ENCODE measurements around the gene SMYD3.

Gene SMYD3

GRCh38 chr1:245997471-245998258 is 509.4 kb downstream of the SMYD3 start:
- TF ChIP-seq, protein P1, sequence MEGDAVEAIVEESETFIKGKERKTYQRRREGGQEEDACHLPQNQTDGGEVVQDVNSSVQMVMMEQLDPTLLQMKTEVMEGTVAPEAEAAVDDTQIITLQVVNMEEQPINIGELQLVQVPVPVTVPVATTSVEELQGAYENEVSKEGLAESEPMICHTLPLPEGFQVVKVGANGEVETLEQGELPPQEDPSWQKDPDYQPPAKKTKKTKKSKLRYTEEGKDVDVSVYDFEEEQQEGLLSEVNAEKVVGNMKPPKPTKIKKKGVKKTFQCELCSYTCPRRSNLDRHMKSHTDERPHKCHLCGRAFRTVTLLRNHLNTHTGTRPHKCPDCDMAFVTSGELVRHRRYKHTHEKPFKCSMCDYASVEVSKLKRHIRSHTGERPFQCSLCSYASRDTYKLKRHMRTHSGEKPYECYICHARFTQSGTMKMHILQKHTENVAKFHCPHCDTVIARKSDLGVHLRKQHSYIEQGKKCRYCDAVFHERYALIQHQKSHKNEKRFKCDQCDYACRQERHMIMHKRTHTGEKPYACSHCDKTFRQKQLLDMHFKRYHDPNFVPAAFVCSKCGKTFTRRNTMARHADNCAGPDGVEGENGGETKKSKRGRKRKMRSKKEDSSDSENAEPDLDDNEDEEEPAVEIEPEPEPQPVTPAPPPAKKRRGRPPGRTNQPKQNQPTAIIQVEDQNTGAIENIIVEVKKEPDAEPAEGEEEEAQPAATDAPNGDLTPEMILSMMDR (conservative IDR thresholded peaks at IDR 0.05; ENCODE audit: low read depth, low read length), result no peak
- H4K20me1 ChIP-seq (ENCODE audit: insufficient read depth), result no peaks in the 10 kb centered on the region

GRCh38 chr1:245996811-245997210 is 510.3 kb downstream of the SMYD3 start:
- H2AFZ ChIP-seq (ENCODE audit: low read depth), result no peak overlapping the region
- H3K4me1 ChIP-seq (ENCODE audit: low read depth, poor library complexity, severe bottlenecking), result no peaks in the 10 kb centered on the region
- no peak overlapping the region for H3K27ac ChIP-seq

More at GRCh38 chr1:245997471-245998258, 509.4 kb downstream of the SMYD3 start:
- Histone ChIP-seq H3K27ac (no peak overlapping the region), H3K4me3 (IDR thresholded peaks at IDR 0.05; ENCODE audit: insufficient read depth, low read depth, low read length) (no peak overlapping the region), H3K27me3 (ENCODE audit: insufficient read depth, low read depth) (no peaks in the 10 kb centered on the region), H3K79me2 (ENCODE audit: insufficient read depth, low read depth) (no peaks in the 10 kb centered on the region), H3K9ac (no peak overlapping the region), H3K4me2 (no peak overlapping the region), H3K4me1 (ENCODE audit: low read depth, poor library complexity, severe bottlenecking) (no peaks in the 10 kb centered on the region), H3K36me3 (ENCODE audit: insufficient read depth) (no peaks in the 10 kb centered on the region), H2AFZ (ENCODE audit: low read depth) (no peak overlapping the region)

DNA sequence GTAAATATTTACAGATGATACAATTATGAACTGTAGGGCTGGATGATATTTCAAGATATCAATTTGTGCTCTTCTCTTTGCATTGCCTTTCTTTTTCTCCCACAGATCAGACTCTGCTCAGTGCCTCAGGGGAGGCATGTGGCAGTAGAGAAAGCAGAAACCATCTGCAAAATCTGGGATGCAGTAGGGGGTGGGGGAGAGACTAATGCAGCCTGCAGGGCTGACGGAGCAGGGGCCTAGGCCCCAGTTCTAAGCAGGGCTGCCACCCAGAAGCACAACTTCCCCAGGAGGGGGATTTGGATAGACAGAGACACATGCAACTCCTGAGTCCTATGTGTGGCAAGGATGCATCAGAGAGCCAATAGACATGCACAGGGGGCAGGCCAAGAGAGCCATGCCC is 511.6 kb downstream of the SMYD3 start:
- Histone ChIP-seq H3K79me2 (ENCODE audit: insufficient read depth, low read depth) (no peaks in the 10 kb centered on the region), H3K4me1 (ENCODE audit: low read depth, poor library complexity, severe bottlenecking) (peaks cover 10% of the 10 kb centered on the region)
- TF ChIP-seq, protein P1 (conservative IDR thresholded peaks at IDR 0.05; ENCODE audit: low read depth, low read length), result no peak

More at GRCh38 chr1:245996811-245997210, 510.3 kb downstream of the SMYD3 start:
- TF ChIP-seq, protein P1 (conservative IDR thresholded peaks at IDR 0.05; ENCODE audit: low read depth, low read length), result no peak
- no peaks in the 10 kb centered on the region for H3K36me3 ChIP-seq (ENCODE audit: insufficient read depth)
- no peaks in the 10 kb centered on the region for H4K20me1 ChIP-seq (ENCODE audit: insufficient read depth)
- H3K4me3 ChIP-seq (IDR thresholded peaks at IDR 0.05; ENCODE audit: insufficient read depth, low read depth, low read length), result no peak overlapping the region
- no peaks in the 10 kb centered on the region for H3K79me2 ChIP-seq (ENCODE audit: insufficient read depth, low read depth)
- no peak overlapping the region for H3K4me2 ChIP-seq
- H3K27me3 ChIP-seq (ENCODE audit: insufficient read depth, low read depth), result no peaks in the 10 kb centered on the region
- no peak overlapping the region for H3K9ac ChIP-seq

GRCh38 chr1:245991266-245991665 is 515.8 kb downstream of the SMYD3 start:
- Histone ChIP-seq H3K4me2 (no peak overlapping the region; the same call in 1 of the 2 replicates), H3K4me3 (IDR thresholded peaks at IDR 0.05; ENCODE audit: insufficient read depth, low read depth, low read length) (no peak overlapping the region), H3K36me3 (ENCODE audit: insufficient read depth) (no peaks in the 10 kb centered on the region), H2AFZ (ENCODE audit: low read depth) (no peak overlapping the region), H3K4me1 (ENCODE audit: low read depth, poor library complexity, severe bottlenecking) (peaks cover 16% of the 10 kb centered on the region), H3K9ac (no peak overlapping the region), H3K27me3 (ENCODE audit: insufficient read depth, low read depth) (no peaks in the 10 kb centered on the region), H3K27ac (no peak overlapping the region), H4K20me1 (ENCODE audit: insufficient read depth) (no peaks in the 10 kb centered on the region), H3K79me2 (ENCODE audit: insufficient read depth, low read depth) (no peaks in the 10 kb centered on the region)
- TF ChIP-seq, protein P1 (conservative IDR thresholded peaks at IDR 0.05; ENCODE audit: low read depth, low read length), result no peak

More for the DNA sequence above, 511.6 kb downstream of the SMYD3 start:
- H3K9ac ChIP-seq, result no peak overlapping the region
- H3K27me3 ChIP-seq (ENCODE audit: insufficient read depth, low read depth), result no peaks in the 10 kb centered on the region
- no peak overlapping the region for H2AFZ ChIP-seq (ENCODE audit: low read depth)
- no peak overlapping the region for H3K27ac ChIP-seq
- H3K4me3 ChIP-seq (IDR thresholded peaks at IDR 0.05; ENCODE audit: insufficient read depth, low read depth, low read length), result no peak overlapping the region
- H3K36me3 ChIP-seq (ENCODE audit: insufficient read depth), result no peaks in the 10 kb centered on the region
- H3K4me2 ChIP-seq, result no peak overlapping the region
- no peaks in the 10 kb centered on the region for H4K20me1 ChIP-seq (ENCODE audit: insufficient read depth)
